GM12801 (cell line): ENCODE data around the gene TPST1.

Experiments used
- TF ChIP-seq, protein P1 (sequence below): IDR thresholded peaks from one replicate; pipeline ENCODE4 v1.5.1; 2011; ENCODE audit warnings: control low read depth; ENCODE audit not compliant: insufficient read length; ENCODE audit errors: extremely low read depth

TPST1 gene

DNA sequence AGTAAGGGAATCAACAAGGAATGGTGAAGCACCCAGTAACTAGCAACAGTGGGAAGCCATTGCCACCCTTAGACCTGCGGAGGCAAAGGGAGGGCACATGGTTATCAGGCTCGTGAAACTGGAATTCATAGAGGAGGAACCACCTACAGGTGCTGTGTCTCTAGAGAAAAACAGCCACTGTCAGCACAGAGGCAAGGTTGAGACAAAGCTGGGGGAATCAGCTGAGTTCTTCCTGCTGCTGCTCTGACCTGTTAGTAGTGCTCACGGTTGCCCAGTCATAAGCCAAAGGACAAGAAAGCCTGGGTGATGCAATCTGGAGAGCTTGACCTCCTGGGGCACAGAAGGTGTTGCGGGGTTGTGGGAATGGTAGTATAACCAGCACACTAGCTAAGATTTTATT, 110.1 kb downstream of the TPST1 start:
- TF ChIP-seq, protein P1, sequence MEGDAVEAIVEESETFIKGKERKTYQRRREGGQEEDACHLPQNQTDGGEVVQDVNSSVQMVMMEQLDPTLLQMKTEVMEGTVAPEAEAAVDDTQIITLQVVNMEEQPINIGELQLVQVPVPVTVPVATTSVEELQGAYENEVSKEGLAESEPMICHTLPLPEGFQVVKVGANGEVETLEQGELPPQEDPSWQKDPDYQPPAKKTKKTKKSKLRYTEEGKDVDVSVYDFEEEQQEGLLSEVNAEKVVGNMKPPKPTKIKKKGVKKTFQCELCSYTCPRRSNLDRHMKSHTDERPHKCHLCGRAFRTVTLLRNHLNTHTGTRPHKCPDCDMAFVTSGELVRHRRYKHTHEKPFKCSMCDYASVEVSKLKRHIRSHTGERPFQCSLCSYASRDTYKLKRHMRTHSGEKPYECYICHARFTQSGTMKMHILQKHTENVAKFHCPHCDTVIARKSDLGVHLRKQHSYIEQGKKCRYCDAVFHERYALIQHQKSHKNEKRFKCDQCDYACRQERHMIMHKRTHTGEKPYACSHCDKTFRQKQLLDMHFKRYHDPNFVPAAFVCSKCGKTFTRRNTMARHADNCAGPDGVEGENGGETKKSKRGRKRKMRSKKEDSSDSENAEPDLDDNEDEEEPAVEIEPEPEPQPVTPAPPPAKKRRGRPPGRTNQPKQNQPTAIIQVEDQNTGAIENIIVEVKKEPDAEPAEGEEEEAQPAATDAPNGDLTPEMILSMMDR = no peak

GRCh38 chr7:66319407-66319979, 114.4 kb downstream of the TPST1 start:
- TF ChIP-seq, protein P1 = no peak

DNA sequence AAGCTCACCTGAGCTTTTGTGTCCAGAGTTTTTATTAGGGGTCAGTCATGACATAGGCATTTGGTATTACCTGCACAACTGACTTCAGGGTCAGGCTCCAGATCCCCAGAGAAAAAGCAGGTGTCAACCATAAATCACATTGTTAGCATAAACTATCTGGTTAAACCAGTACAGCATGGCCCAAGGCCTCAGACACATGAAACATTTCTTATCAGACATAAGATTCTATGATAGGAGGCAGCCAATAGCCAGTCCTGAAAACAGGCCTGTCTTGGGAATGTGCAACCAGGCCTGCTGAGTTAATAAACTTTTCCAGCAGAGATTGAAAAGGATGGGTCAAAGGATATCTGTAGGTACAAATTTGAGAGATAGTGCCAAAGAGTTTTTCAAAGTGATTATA, 116.1 kb downstream of the TPST1 start:
- TF ChIP-seq, protein P1 = no peak

- TF ChIP-seq, protein P1 = no peak
These were observed 118.1 kb downstream of the TPST1 start for GRCh38 chr7:66323114-66323796.

DNA sequence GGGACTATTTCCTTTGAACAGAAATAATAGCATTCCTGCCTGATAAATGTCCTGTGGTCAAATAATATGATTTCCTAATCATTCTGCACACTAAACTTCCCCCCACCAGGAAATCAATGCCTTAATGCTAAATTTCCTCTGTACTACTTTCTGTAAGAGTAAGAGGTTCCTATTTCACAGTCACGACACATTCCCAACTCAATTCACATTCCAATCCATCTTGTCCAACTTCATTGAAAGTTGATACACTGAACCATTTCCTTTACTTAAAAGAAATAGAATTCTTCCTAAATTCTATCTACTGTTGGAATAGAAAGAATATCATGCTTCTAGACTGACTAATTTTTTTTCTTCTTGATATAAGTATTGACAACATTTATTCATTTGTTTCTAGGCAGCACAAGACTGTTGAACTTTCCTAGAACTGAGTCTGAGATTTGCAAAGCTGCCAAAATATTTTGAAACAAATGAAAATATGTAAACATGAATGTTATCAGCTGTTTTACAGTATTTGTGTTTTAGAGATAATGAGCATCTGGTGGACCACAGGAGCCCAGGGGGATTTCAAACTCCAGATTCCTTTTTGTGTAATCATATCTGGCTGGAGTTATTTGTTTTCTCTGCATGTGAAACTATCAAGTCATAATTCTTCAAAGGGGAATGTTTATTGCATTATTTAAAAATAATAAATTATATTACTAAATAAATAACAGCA, 121.5 kb downstream of the TPST1 start:
- TF ChIP-seq, protein P1 = no peak

- TF ChIP-seq, protein P1 = no peak
These were observed 125.8 kb downstream of the TPST1 start for GRCh38 chr7:66330961-66331360.

GRCh38 chr7:66331883-66332282, 126.7 kb downstream of the TPST1 start:
- TF ChIP-seq, protein P1 = no peak
